Neural progenitor cell (in vitro differentiated cells): ENCODE results near the gene GPI.

Experiments
- EZH2 ChIP-seq: fragments of 200-600 bp; sonication (generic); IDR thresholded peaks from 2 replicates; pipeline ENCODE4 v1.6.1; 2017; ENCODE audit warnings: antibody characterized with exemption, mild to moderate bottlenecking, moderate library complexity
- TF ChIP-seq, protein P1 (sequence below): fragments of 200-600 bp; sonication (generic); IDR thresholded peaks from 2 replicates; pipeline ENCODE4 v1.5.1; 2017; ENCODE audit warnings: antibody characterized with exemption, mild to moderate bottlenecking

DNA sequence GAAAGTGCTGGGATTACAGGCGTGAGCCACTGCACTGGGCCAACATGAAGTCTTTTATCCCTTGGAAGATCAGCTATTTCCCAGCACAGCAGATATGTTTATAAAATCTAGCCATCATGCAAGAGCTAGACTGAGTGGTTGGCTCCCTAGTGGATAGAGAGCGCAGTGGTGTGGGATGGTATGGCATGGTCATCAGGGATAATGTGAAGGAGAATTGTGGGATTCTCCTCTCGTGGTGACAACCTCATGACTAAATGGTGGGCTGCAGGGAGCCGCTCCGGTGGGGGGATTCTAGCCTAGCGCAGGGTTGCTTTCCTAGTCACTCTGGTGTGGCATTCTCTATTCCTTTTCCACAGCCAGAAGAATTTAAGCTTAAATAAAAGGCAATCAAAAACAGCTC, 43.3 kb upstream of the GPI start:
- TF ChIP-seq, protein P1, sequence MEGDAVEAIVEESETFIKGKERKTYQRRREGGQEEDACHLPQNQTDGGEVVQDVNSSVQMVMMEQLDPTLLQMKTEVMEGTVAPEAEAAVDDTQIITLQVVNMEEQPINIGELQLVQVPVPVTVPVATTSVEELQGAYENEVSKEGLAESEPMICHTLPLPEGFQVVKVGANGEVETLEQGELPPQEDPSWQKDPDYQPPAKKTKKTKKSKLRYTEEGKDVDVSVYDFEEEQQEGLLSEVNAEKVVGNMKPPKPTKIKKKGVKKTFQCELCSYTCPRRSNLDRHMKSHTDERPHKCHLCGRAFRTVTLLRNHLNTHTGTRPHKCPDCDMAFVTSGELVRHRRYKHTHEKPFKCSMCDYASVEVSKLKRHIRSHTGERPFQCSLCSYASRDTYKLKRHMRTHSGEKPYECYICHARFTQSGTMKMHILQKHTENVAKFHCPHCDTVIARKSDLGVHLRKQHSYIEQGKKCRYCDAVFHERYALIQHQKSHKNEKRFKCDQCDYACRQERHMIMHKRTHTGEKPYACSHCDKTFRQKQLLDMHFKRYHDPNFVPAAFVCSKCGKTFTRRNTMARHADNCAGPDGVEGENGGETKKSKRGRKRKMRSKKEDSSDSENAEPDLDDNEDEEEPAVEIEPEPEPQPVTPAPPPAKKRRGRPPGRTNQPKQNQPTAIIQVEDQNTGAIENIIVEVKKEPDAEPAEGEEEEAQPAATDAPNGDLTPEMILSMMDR: no peak
- TF ChIP-seq EZH2: no peak
